HCT116 (cell line): ENCODE results near the gene HEATR3. TPM values are rescaled to one million over a fixed set of nuclear protein-coding genes. Genes with fewer than 3 reads are reported as not detected.
A peak's percentile ranks its signal among the peaks of the same experiment; 100 is the strongest.

Source experiments
- ATAC-seq: fragments of 200-7000 bp; cut with Tn5 transposase; 2 replicates; pipeline ENCODE4 v1.9.1; 2020; ENCODE audit warnings: mild to moderate bottlenecking, moderate library complexity
- BruUV-seq: library from RNA; stranded (reverse); fragments of 400-500 nt; replicated peaks from 2 replicates; lab custom pipeline; 2021; lab: Mats Ljungman, UMichigan
- CTCF ChIA-PET: fragments of 300-600 bp; sonication (Branson Sonifier 250); formaldehyde crosslinking; loops from one replicate; lab custom pipeline; 2021; ENCODE audit warnings: antibody characterized with exemption; lab: Charles Lee
- POLR2A ChIA-PET: fragments of 300-600, 350-600 bp; sonication (Branson Sonifier 250); formaldehyde crosslinking; loops from one replicate; lab custom pipeline; 2021; ENCODE audit warnings: antibody characterized with exemption; lab: Charles Lee
- RAD21 ChIA-PET, 2 experiments: fragments of 300-600 bp; sonication (Branson Sonifier 250); formaldehyde crosslinking; loops; one replicate each; lab custom pipeline; 2023; ENCODE audit warnings: low total read pairs in 2 of 2; ENCODE audit not compliant: uncharacterized antibody in 2 of 2, unreplicated experiment in 2 of 2, low non-redundant PET in 1 of 2; lab: Charles Lee
- DNase-seq: peaks from one replicate; pipeline ENCODE4 v3.0.0-alpha.2; 2010; ENCODE audit warnings: low read depth, low spot score
- H2AFZ ChIP-seq: fragments of 200-600 bp; shearing (Covaris generic), sonication (generic); 2 replicates; pipeline ENCODE4 v1.6.1; 2017; ENCODE audit warnings: low read depth, mixed run types, mixed read lengths, antibody characterized with exemption, low read length; ENCODE audit not compliant: poor library complexity, severe bottlenecking
- H3K27ac ChIP-seq: 2 replicates; pipeline ENCODE4 v1.5.1; 2012; ENCODE audit warnings: low read depth, low read length
- H3K27me3 ChIP-seq: fragments of 200-600 bp; sonication (generic); 2 replicates; pipeline ENCODE4 v1.6.1; 2016; ENCODE audit warnings: mixed run types, low read length, mixed read lengths; ENCODE audit not compliant: insufficient read depth
- H3K36me3 ChIP-seq, 2 experiments: fragments of 200-500 bp in 1 of 2; fragments of 200-600 bp in 1 of 2; sonication (Bioruptor generic) in 1 of 2; sonication (generic) in 1 of 2; 2 replicates each; pipeline versions ENCODE4 v1.5.1 to v1.6.1; 2014 to 2016; ENCODE audit warnings: low read length in 2 of 2, inconsistent platforms in 1 of 2, mixed read lengths in 1 of 2, mixed run types in 1 of 2; ENCODE audit not compliant: insufficient read depth in 2 of 2, control insufficient read depth in 1 of 2
- H3K4me1 ChIP-seq, 2 experiments: fragments of 200-600 bp in 1 of 2; sonication (generic) in 1 of 2; 2 replicates each; pipeline versions ENCODE4 v1.5.1 to v1.6.1; 2012 to 2017; ENCODE audit warnings: low read length in 2 of 2, inconsistent platforms in 1 of 2, mild to moderate bottlenecking in 1 of 2, mixed read lengths in 1 of 2, mixed run types in 1 of 2, moderate library complexity in 1 of 2; ENCODE audit not compliant: insufficient read depth in 2 of 2, control insufficient read depth in 1 of 2
- H3K4me2 ChIP-seq: fragments of 200-600 bp; sonication (generic); 2 replicates; pipeline ENCODE4 v1.6.1; 2017; ENCODE audit warnings: mixed run types, low read length, mixed read lengths
- H3K4me3 ChIP-seq, 2 experiments: fragments of 200-600 bp in 1 of 2; sonication (generic) in 1 of 2; replicated peaks in 1 of 2; 2 replicates each; pipeline ENCODE4 v1.5.1; 2011 to 2016; ENCODE audit warnings: low read length in 2 of 2, control low read depth in 1 of 2, low read depth in 1 of 2, mild to moderate bottlenecking in 1 of 2, mixed read lengths in 1 of 2, mixed run types in 1 of 2
- H3K79me2 ChIP-seq: fragments of 200-600 bp; sonication (generic); 2 replicates; pipeline ENCODE4 v1.6.1; 2017; ENCODE audit warnings: mild to moderate bottlenecking, mixed run types, low read length, moderate library complexity, mixed read lengths; ENCODE audit not compliant: insufficient read depth
- H3K9ac ChIP-seq: fragments of 200-600 bp; sonication (generic); 2 replicates; pipeline ENCODE4 v1.6.1; 2016; ENCODE audit warnings: low read length, mixed read lengths
- H3K9me2 ChIP-seq: fragments of 200-600 bp; sonication (generic), shearing (Covaris generic); 2 replicates; pipeline ENCODE4 v1.6.1; 2017; ENCODE audit warnings: mixed run types, mild to moderate bottlenecking, moderate library complexity; ENCODE audit not compliant: insufficient read depth
- H3K9me3 ChIP-seq, 2 experiments: fragments of 200-500 bp in 1 of 2; fragments of 200-600 bp in 1 of 2; sonication (Bioruptor generic) in 1 of 2; sonication (generic) in 1 of 2; 2 replicates each; pipeline ENCODE4 v1.6.1; 2014 to 2017; ENCODE audit warnings: low read length in 2 of 2, mixed read lengths in 2 of 2, inconsistent platforms in 1 of 2, low read depth in 1 of 2, mild to moderate bottlenecking in 1 of 2, mixed run types in 1 of 2, moderate library complexity in 1 of 2; ENCODE audit not compliant: control insufficient read depth in 1 of 2, insufficient read depth in 1 of 2
- H4K20me1 ChIP-seq: fragments of 200-600 bp; sonication (generic), shearing (Covaris generic); 2 replicates; pipeline ENCODE4 v1.6.1; 2017; ENCODE audit warnings: mixed run types, mild to moderate bottlenecking, moderate library complexity; ENCODE audit not compliant: insufficient read depth
- CBX3 ChIP-seq: IDR thresholded peaks from 2 replicates; pipeline ENCODE4 v1.6.1; 2012; ENCODE audit warnings: low read depth
- CTCF ChIP-seq, 3 experiments: fragments of 200-600 bp in 1 of 3; sonication (generic) in 1 of 3; IDR thresholded peaks in 2 of 3; conservative IDR thresholded peaks in 1 of 3; 2 replicates each; pipeline ENCODE4 v1.5.1; 2012 to 2017; ENCODE audit warnings: low read depth in 2 of 3, low read length in 2 of 3, antibody characterized with exemption in 1 of 3, borderline replicate concordance in 1 of 3, control low read depth in 1 of 3, mild to moderate bottlenecking in 1 of 3, mixed read lengths in 1 of 3, mixed run types in 1 of 3, moderate library complexity in 1 of 3; ENCODE audit not compliant: insufficient read depth in 1 of 3
- ELF1 ChIP-seq: IDR thresholded peaks from 2 replicates; pipeline ENCODE4 v1.6.1; 2012; ENCODE audit warnings: low read depth, borderline replicate concordance
- EZH2 ChIP-seq: fragments of 200-600 bp; sonication (generic); IDR thresholded peaks from 2 replicates; pipeline ENCODE4 v1.6.1; 2017; ENCODE audit warnings: antibody characterized with exemption, mixed run types
- EZH2phosphoT487 ChIP-seq: fragments of 200-600 bp; IDR thresholded peaks from 2 replicates; pipeline ENCODE4 v1.6.1; 2018; ENCODE audit warnings: antibody characterized with exemption, borderline replicate concordance
- FOSL1 ChIP-seq: IDR thresholded peaks from 2 replicates; pipeline ENCODE4 v1.6.1; 2012; ENCODE audit warnings: low read depth
- JUND ChIP-seq: IDR thresholded peaks from 2 replicates; pipeline ENCODE4 v1.6.1; 2012
- POLR2A ChIP-seq: IDR thresholded peaks from 2 replicates; pipeline ENCODE4 v1.7.0; 2011; ENCODE audit warnings: borderline replicate concordance; ENCODE audit not compliant: insufficient read depth, insufficient read length; ENCODE audit errors: extremely low read depth
- POLR2AphosphoS5 ChIP-seq: IDR thresholded peaks from 2 replicates; pipeline ENCODE4 v1.6.1; 2011; ENCODE audit warnings: mild to moderate bottlenecking, low read depth, low read length, moderate library complexity
- SP1 ChIP-seq: IDR thresholded peaks from 2 replicates; pipeline ENCODE4 v1.6.1; 2012; ENCODE audit warnings: low read depth
- TCF7L2 ChIP-seq: IDR thresholded peaks from 2 replicates; pipeline ENCODE4 v1.7.0; 2011; ENCODE audit warnings: borderline replicate concordance, inconsistent platforms; ENCODE audit not compliant: insufficient read depth, insufficient read length; ENCODE audit errors: extremely low read depth
- YY1 ChIP-seq: IDR thresholded peaks from 2 replicates; pipeline ENCODE4 v1.6.1; 2011; ENCODE audit warnings: low read length, low read depth, moderate library complexity, mild to moderate bottlenecking; ENCODE audit not compliant: insufficient replicate concordance; ENCODE audit errors: extremely low read depth
- ZFX ChIP-seq: fragments of 450-650 bp; IDR thresholded peaks from 2 replicates; pipeline ENCODE4 v1.6.1; 2017
- ZNF274 ChIP-seq: fragments of 200-500 bp; sonication (Bioruptor generic); IDR thresholded peaks from 2 replicates; pipeline ENCODE4 v1.6.1; 2014; ENCODE audit warnings: mild to moderate bottlenecking, low read depth, low read length, inconsistent platforms
- intact Hi-C: fragments of 100-400 bp; cut with micrococcal nuclease; formaldehyde crosslinking; loops from 2 replicates; pipeline ENCODE4 v1.10.0; 2022
- total RNA-seq: library from RNA; stranded (reverse); gene quantifications from one replicate; pipeline ENCODE4 v1.2.1, GENCODE V29; 2021; ENCODE audit not compliant: unreplicated experiment
- TF ChIP-seq, protein P1 (sequence below): IDR thresholded peaks from 2 replicates; pipeline ENCODE4 v1.6.1; 2012
- TF ChIP-seq, protein P2 (sequence below): IDR thresholded peaks from 2 replicates; pipeline ENCODE4 v1.6.1; 2012
- TF ChIP-seq, protein P3 (sequence below): IDR thresholded peaks from 2 replicates; pipeline ENCODE4 v1.6.1; 2011; ENCODE audit warnings: mild to moderate bottlenecking, low read length, moderate library complexity; ENCODE audit not compliant: insufficient replicate concordance; ENCODE audit errors: extremely low read depth
- TF ChIP-seq, protein P4 (sequence below): IDR thresholded peaks from 2 replicates; pipeline ENCODE4 v1.6.1; 2012; ENCODE audit warnings: low read depth

Gene HEATR3
- total RNA-seq, 1 experiment from 2014 or later: 16.3 TPM

DNA sequence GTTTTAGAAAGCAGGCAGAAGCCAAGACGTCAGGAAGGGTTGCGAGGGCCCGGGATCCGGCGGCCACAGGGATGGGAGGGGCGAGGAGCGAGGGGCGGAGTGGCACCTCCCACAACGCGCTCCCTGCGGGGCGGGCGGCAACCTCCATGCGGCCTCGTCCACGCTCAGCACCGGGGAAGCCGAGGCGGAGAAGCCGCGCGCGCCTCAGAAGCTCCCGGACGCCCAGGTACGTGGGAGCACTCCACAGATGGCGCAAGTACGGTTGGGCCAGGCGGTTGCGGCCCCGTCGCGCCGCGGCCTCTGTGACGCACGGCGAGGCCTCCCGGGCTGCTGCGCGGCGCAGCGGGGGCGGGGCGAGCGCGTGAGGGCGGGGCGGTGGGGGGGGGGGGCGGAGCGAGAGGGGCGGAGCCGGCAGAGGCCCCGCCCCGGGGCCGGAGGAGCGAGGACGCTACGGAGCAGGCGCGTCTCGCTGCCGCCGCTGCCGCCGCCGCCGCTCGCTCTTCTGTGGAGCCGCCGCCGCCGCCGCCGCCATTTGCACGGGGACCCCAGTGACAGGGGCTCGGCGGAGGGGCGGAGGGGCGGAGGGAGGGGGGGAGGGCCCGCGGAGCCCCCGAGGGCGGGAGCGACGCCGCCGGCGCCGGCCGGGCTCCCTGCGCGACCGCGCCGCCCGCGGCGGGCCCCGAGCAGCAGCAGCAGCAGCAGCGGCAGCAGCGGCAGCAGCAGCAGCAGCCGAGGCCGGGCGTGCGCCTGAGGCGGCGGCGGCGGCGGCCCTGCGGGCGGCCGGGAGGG lies 87.2 kb downstream of the HEATR3 start, which contains the start of gene TENT4B:
Gene TENT4B, plus strand, starts transcription at position 500 of the 789 bp plus-strand sequence. CDS start 316 bp downstream, outside the sequence.
- H3K27ac ChIP-seq: peak within 1 kb of the TSS; percentile 77
- H2AFZ ChIP-seq: peak within 1 kb of the TSS; percentile 94
- ChIA-PET RAD21 (no interaction called here), POLR2A (interaction anchor here (0.7 kb wide), 1 partner anchor 1788 kb away, joined by 3 read pairs; no protein-coding TSS in a partner anchor), CTCF (no interaction called here)
- H4K20me1 ChIP-seq: no peaks in the 10 kb centered on the region
- no peaks in the 10 kb centered on the region for H3K27me3 ChIP-seq
- H3K36me3 ChIP-seq: no peaks in the 10 kb centered on the region; a peak in 1 of 4 replicates
- H3K4me1 ChIP-seq: peaks cover 15 to 25% of the 10 kb centered on the region in 2 experiments
- ATAC-seq (peak; percentile 86), DNase-seq (peak; percentile 61)
- no peaks in the 10 kb centered on the region for H3K9me3 ChIP-seq
- H3K79me2 ChIP-seq: peaks cover 42% of the 10 kb centered on the region
- intact Hi-C loops: loop anchor here (2.0 kb wide), 1 partner anchor 86 kb away; no protein-coding TSS in a partner anchor
- no peaks in the 10 kb centered on the region for H3K9me2 ChIP-seq
- BruUV-seq: no TSS peak
- peak within 1 kb of the TSS; percentile 71 to 85 for H3K4me3 ChIP-seq
- peak within 1 kb of the TSS; percentile 98 for H3K4me2 ChIP-seq
- peak within 1 kb of the TSS; percentile 80 for H3K9ac ChIP-seq
- TF ChIP-seq, protein P1, sequence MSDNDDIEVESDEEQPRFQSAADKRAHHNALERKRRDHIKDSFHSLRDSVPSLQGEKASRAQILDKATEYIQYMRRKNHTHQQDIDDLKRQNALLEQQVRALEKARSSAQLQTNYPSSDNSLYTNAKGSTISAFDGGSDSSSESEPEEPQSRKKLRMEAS: no peak; the same call in none of the 2 replicates
- TF ChIP-seq, protein P2, sequence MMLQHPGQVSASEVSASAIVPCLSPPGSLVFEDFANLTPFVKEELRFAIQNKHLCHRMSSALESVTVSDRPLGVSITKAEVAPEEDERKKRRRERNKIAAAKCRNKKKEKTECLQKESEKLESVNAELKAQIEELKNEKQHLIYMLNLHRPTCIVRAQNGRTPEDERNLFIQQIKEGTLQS: no peak
- TF ChIP-seq YY1 (peak; percentile 32), CTCF (IDR thresholded peaks at IDR 0.05 in 2 of 3, conservative IDR thresholded peaks at IDR 0.05 in 1 of 3; ENCODE audit: borderline replicate concordance in 1 of 3, insufficient read depth in 1 of 3, low read depth in 2 of 3, low read length in 2 of 3) (no peak), FOSL1 (no peak), JUND (no peak), EZH2phosphoT487 (no peak), SP1 (no peak), ZFX (peak; percentile 74), ZNF274 (no peak), ELF1 (no peak), EZH2 (no peak), TCF7L2 (no peak), POLR2AphosphoS5 (peak; percentile 86), CBX3 (no peak), POLR2A (peak; percentile 51)
- TF ChIP-seq, protein P3, sequence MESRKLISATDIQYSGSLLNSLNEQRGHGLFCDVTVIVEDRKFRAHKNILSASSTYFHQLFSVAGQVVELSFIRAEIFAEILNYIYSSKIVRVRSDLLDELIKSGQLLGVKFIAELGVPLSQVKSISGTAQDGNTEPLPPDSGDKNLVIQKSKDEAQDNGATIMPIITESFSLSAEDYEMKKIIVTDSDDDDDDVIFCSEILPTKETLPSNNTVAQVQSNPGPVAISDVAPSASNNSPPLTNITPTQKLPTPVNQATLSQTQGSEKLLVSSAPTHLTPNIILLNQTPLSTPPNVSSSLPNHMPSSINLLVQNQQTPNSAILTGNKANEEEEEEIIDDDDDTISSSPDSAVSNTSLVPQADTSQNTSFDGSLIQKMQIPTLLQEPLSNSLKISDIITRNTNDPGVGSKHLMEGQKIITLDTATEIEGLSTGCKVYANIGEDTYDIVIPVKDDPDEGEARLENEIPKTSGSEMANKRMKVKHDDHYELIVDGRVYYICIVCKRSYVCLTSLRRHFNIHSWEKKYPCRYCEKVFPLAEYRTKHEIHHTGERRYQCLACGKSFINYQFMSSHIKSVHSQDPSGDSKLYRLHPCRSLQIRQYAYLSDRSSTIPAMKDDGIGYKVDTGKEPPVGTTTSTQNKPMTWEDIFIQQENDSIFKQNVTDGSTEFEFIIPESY: no peak
- TF ChIP-seq, protein P4, sequence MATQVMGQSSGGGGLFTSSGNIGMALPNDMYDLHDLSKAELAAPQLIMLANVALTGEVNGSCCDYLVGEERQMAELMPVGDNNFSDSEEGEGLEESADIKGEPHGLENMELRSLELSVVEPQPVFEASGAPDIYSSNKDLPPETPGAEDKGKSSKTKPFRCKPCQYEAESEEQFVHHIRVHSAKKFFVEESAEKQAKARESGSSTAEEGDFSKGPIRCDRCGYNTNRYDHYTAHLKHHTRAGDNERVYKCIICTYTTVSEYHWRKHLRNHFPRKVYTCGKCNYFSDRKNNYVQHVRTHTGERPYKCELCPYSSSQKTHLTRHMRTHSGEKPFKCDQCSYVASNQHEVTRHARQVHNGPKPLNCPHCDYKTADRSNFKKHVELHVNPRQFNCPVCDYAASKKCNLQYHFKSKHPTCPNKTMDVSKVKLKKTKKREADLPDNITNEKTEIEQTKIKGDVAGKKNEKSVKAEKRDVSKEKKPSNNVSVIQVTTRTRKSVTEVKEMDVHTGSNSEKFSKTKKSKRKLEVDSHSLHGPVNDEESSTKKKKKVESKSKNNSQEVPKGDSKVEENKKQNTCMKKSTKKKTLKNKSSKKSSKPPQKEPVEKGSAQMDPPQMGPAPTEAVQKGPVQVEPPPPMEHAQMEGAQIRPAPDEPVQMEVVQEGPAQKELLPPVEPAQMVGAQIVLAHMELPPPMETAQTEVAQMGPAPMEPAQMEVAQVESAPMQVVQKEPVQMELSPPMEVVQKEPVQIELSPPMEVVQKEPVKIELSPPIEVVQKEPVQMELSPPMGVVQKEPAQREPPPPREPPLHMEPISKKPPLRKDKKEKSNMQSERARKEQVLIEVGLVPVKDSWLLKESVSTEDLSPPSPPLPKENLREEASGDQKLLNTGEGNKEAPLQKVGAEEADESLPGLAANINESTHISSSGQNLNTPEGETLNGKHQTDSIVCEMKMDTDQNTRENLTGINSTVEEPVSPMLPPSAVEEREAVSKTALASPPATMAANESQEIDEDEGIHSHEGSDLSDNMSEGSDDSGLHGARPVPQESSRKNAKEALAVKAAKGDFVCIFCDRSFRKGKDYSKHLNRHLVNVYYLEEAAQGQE: no peak
